ENCODE data around the gene MRPL38.

MRPL38 gene

GRCh38 chr17:75904749-75905521 lies at the start of gene MRPL38:
TSS of gene MRPL38 (minus strand) at chr17:75904884. CDS start at chr17:75904875, 9 bp downstream.
- DNase-seq = peak; percentile 33 to 98 (median 85)

GRCh38 chr17:75950855-75951554 lies 46.3 kb upstream of the MRPL38 start:
- peak in 4 of 51 donors; percentile 1 to 22 (median 7) for DNase-seq

GRCh38 chr17:75950421-75950820 lies 45.7 kb upstream of the MRPL38 start:
- no peak for DNase-seq

GRCh38 chr17:75945211-75945610 lies 40.5 kb upstream of the MRPL38 start:
- DNase-seq = no peak

- DNase-seq = no peak
Measured at GRCh38 chr17:75943491-75943890, 38.8 kb upstream of the MRPL38 start.

- no peak for DNase-seq
Measured at GRCh38 chr17:75942473-75942872, 37.8 kb upstream of the MRPL38 start.

GRCh38 chr17:75941442-75941819 lies 36.7 kb upstream of the MRPL38 start:
- no peak for DNase-seq

- peak; percentile 31 to 98 (median 93) for DNase-seq
Measured at GRCh38 chr17:75940727-75941441, 36.2 kb upstream of the MRPL38 start, which contains the start of gene FBF1. TSS of gene FBF1 (minus strand) at chr17:75941042. CDS start at chr17:75938149, 2,893 bp downstream.

GRCh38 chr17:75937652-75938051 lies 33.0 kb upstream of the MRPL38 start:
- DNase-seq = no peak

GRCh38 chr17:75933808-75934207 lies 29.1 kb upstream of the MRPL38 start:
- no peak for DNase-seq

- DNase-seq = no peak
Measured at GRCh38 chr17:75932852-75933251, 28.2 kb upstream of the MRPL38 start.

GRCh38 chr17:75931062-75931461 lies 26.4 kb upstream of the MRPL38 start:
- no peak for DNase-seq

GRCh38 chr17:75927286-75927922 lies 22.7 kb upstream of the MRPL38 start:
- no peak for DNase-seq

- no peak for DNase-seq
Measured at GRCh38 chr17:75926456-75926855, 21.8 kb upstream of the MRPL38 start.

- DNase-seq = no peak
Measured at GRCh38 chr17:75925912-75926311, 21.2 kb upstream of the MRPL38 start.

GRCh38 chr17:75925103-75925502 lies 20.4 kb upstream of the MRPL38 start:
- DNase-seq = no peak

- no peak for DNase-seq
Measured at GRCh38 chr17:75922963-75923874, 18.5 kb upstream of the MRPL38 start.

- no peak for DNase-seq
Measured at GRCh38 chr17:75922173-75922961, 17.7 kb upstream of the MRPL38 start.

- no peak for DNase-seq
Measured at GRCh38 chr17:75921596-75921995, 16.9 kb upstream of the MRPL38 start.

All from hypothalamus (tissue), 51 donors.